Right renal cortex interstitium (tissue), 3 donors: ENCODE results near the gene MRPS18A. TPM values are rescaled to one million over a fixed set of nuclear protein-coding genes. Genes with fewer than 3 reads are reported as not detected.
"Not testable (repeated sequence)": the region's sequence is repeated elsewhere in the genome, so short reads cannot be mapped to it uniquely, and the experiment has no call there.

Source experiments
- DNase-seq, 3 donors: peaks; one replicate each; pipeline ENCODE4 v3.0.0-alpha.2; 2013; ENCODE audit warnings: low read depth in 3 of 3, low spot score in 2 of 3
- polyA plus RNA-seq, 3 donors: library from polyadenylated mRNA; unstranded; fragments of 120-200 nt; gene quantifications; one replicate each; pipeline ENCODE4 v1.2.1, GENCODE V29; 2013; ENCODE audit not compliant: insufficient read length in 3 of 3

Gene MRPS18A
- polyA plus RNA-seq, 3 donors: 45.4 to 48.6 (median 48.5) TPM

DNA sequence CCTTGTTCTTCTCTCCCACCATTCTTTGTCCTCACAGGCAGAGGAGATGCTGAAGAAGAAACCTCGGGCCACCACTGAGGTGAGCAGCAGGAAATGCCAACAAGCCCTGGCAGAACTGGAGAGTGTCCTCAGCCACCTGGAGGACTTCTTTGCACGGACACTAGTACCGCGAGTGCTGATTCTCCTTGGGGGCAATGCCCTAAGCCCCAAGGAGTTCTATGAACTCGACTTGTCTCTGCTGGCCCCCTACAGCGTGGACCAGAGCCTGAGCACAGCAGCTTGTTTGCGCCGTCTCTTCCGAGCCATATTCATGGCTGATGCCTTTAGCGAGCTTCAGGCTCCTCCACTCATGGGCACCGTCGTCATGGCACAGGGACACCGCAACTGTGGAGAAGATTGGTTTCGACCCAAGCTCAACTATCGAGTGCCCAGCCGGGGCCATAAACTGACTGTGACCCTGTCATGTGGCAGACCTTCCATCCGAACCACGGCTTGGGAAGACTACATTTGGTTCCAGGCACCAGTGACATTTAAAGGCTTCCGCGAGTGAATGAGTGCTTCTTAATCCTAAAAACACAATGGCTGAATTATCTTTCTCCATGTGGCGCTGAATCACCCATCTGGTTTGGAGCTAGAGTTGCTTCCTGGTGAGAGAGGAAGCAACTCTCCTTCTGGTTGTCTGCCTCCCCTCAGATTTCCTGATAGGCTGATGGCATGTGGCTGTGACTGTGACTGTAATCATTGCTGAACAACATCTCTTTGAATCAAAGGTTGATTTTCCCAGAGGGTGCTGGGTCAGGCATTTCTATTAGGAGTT is 47.4 kb downstream of the MRPS18A start:
- DNase-seq: no peak

DNA sequence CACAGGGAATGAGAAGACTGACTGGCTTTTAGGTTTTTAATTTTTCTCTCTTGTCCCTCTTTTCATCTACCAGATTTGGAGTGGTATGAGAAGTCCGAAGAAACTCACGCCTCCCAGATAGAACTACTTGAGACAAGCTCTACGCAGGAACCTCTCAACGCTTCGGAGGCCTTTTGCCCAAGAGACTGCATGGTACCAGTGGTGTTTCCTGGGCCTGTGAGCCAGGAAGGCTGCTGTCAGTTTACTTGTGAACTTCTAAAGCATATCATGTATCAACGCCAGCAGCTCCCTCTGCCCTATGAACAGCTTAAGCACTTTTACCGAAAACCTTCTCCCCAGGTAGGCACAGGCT is 51.3 kb downstream of the MRPS18A start:
- no peak for DNase-seq

DNA sequence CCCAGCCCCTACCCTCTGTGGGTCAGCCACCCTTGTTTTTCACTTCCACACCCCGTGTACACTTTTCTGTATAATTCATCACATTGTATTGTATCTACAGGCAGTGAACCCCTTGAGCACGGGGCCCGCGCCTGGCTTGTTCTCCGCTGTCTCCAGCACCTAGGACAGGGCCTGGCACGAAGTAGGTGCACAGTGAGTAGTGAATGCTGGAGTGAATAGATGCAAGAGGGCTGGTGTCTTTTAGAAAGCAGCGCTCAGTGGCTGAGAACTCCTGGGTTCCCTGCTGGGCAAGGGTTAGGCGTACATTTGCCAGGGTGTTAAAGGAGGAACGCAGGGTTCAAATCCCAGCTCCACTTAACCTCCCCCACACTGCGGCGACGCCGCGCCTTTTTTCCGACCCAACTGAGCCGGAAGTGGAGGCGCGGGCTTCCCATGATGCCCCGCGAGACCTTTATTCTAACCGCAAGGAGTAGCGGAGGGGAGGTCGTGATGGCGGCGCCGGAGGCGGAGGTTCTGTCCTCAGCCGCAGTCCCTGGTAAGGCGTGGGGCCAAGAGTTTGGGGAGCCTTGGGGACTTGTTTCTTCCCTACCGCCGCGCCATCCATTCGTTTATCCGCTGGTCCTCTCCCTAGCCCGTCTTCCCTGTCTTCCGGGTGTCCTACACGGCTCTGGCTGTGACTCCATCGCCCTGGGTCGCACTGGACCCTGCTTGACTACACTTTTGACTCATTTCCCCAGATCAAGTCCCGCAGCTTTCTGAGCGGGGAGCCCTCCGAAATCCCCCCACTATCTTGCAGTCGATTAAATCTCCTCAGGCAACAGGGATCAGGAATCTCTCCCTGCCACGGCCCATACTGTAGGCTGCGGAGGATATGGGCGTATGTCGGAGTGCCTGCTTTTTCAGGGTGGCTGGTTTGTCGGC is 51.9 kb downstream of the MRPS18A start, which contains the start of gene MAD2L1BP:
MAD2L1BP (plus strand) TSS at position 454 of the 921 bp plus-strand sequence; CDS start at position 490, 36 bp downstream.
- DNase-seq: peak in 2 of 3 donors; percentile 70 to 78

DNA sequence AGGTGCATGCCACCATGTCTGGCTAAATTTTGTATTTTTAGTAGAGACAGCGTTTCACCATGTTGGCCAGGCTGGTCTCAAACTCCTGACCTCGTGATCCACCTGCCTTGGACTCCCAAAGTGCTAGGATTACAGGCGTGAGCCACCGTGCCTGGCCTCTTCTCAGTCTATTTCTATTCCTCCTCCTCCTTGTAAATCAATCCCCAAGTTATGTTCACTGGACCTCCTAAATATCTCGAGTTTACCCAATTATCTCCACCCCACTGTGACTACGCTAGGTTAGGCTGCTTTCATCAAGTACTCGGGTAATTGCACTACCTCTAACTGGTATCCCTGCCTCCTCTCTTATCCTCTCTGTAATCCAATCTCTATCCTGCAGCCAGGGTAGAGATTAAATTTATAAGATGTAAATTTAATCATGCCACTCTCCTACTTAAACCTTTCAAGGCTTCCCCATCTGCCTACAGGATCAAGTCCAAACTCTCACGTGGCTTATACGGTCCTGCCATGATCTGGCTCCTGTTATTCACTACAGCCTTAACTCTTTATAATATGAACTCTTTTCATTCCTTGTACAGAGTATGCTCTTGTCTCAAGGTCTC is 52.8 kb downstream of the MRPS18A start:
- DNase-seq: no peak

DNA sequence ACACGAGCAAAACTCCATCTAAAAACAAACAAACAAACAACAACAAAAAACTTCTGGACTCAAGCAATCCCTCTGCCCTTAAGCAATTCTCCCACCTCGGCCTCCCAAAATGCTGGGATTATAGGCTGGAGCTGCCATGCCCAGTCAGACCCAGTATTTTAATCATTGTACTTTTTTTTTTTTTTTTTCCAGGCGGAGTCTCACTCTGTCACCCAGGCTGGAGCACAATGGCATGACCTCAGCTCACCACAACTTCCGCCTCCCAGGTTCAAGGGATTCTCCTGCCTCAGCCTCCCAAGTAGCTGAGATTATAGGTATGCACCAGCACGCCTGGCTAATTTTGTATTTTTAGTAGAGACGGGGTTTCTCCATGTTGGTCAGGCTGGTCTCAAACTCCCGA is 54.6 kb downstream of the MRPS18A start:
- DNase-seq: not testable (repeated sequence)

DNA sequence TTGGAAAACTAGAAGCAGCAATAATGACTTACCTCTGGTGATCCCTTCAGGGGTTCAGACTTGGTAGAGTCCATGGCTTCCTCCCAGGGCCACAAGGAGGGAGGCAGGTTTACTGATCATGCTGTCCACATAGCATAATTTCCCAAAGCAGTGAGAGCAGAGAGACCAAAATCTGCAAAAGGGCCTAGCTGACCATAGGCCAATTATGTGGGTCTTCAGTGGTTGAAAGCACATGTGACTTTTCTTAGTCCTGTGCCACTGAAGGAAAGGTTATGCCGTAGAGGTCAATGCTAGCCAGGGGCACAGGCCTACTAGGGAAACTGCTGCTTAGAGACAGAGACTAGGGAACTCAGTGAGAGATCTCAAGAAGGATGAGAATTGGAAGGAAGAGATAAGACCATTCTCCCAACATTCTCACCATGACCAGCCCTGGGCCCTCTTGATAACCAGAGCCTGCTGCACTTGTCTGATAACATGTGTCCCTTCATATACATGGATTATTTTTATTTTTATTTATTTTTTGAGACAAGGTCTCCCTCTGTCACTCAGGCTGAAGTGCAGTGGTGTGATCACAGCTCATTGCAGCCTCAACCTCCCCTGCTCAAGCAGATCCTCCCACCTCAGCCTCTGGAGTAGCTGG is 56.5 kb downstream of the MRPS18A start:
- no peak for DNase-seq

DNA sequence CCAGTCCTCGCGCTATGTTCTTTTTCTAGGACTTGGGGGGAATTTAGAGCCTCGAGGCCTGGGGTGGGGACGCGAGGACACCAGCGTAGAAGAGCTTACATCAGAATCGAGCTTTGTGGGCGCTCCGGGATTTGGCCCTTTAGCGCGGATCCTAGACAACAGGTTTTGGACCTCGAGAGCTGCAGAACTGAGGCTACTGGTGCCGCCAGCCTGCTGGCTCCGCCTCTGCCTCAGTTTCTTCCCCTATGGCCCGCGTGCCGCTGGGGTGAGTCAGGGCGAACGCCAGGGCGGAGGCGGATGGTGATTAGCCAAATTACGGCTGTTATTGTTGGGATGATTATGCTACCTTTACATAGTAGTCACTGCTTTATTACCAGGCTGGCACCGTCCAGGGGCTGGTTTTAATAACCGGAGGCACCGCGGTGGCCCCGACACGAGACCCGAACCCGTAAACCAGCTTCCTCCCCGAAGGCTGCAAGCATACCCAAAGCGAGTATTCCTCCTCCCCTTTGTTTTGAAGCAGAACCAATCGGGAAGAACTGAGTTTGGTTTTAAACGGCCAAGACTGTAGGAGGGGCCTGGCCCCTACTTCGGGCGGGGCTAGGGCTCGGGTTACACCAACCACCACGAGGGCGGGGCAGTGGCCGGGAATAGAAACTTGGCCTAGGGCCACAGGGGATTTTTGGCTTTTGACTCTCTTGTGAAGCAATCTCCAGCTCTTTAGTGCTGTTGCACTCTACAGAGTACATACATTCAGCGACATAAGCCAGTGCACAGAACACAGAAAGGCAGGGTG is 57.9 kb downstream of the MRPS18A start:
- DNase-seq: peak in 2 of 3 donors; percentile 93

DNA sequence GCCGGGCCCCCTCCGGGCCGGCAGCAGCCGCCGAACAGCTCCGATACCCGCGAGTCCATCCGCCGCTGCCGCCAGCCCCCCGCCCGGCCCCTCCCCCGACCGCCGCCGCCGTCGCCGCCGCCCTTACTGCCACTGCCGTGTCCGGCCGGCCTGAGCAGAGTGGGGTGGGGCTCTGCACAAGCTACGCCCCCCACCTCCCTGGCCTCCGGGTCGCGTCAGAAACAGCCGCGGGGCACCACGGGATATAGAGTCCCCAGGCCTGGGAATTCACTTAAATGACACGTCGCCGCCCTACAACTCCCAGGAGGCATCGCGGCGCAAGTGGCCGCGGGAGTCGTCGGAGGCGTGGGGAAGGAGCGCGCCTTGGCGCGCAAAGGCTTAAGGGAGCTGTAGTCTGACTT is 58.5 kb downstream of the MRPS18A start, which contains the start of gene GTPBP2:
GTPBP2 (minus strand) TSS at position 161 of the 401 bp plus-strand sequence; CDS start at position 59, 102 bp downstream.
- DNase-seq: peak in 2 of 3 donors; percentile 96 to 97

DNA sequence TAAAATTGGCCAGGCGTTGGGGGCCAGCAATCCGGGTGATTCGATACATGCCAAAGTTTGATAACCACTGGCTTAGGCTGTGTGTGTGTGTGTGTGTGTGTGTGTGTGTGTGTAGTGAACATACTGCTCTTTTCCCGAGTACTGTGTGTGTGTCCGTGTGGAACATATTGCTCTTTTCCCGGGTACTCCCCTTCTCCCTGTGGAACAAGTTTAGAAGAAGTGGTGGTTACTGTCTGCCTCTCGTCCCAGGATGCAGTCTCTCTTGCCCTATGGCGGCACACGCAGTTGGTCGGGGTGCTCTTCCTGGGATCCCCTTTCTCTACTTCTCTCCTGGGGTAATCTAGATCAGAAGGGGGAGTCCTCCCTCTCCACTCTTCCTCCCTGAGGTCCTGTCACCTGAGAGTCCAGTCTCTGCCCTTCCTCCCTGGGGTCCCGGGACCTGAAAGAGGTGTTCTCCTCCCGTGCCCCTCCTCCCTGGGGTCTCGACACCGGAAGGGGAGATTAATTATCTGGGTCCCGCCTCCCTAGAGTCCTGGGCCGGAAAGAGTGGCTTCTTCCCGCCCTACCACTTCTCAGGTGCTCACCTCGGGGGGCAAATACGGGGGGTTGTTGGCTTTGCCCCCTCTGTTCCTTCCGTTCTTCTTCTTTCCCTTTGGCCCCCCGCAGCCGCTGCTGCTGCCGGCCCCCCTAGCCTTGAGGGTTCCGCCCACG is 59.0 kb downstream of the MRPS18A start:
- DNase-seq: peak in 2 of 3 donors; percentile 48 to 57

DNA sequence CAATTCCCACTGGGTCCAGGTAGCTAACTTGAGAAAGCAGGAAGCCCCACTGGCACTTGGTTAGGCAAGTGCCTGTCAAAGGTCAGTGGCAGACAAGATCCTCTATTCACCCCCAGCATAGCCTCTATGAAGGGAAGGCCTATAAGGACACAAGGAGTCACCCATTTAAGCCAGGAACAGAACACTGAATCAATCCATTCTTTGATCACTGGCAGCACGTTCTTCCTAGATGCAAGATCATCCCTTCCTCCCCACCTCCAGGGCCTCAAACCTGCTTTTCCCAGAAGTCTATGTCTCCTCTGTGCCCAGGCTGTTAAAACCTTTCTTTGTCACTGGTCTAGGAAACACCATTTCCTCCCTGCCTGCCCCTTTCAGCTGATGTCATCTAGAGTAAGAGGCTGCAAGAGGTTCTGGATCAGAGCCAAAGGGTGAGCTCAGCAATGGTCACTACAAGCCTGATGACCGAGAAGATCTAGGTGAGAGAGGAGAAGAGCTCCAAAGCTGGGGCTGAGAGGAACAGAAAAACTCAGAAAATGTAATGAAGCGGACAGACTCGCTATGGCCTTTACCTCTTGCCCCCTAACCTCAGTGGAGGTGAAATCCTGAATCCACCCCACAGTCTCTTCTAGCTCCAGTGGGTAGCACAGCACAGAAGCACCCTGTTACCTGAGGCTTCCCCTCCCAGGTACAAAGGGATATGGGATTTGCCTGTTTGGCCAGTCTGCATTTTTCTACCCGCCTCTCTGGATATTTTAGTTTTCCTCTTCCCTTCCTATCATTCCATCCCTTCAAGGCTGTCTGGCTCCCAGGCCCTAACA is 60.4 kb downstream of the MRPS18A start:
- DNase-seq: peak in 1 of 3 donors; percentile 24

DNA sequence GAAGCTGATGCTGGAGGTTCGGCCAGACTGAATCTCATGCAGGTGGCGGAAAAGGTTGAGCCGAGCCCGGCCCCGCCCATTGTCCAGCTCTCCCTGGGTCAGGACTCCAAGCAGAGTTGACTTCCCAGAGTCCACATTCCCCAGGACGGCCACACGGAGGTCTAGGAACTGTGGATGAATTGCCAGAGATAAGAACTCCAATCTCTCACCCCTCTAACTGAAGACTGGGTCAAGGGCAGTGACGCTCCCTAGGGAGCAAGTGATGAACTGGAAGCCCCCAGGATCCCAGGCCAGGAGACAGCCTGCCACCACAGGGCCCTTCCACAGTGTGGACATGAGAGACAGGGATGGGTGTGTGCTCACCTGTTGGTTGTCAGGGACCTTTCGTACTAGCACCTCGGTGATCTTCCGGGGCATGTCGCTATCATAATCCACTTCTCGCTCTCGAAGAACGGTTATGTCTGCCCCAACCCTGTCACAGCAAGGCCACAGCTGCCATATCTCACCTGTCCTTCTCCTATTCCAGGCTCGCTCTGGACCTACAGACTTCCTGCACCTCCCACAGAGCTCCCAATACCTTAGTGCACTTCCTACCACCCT is 62.1 kb downstream of the MRPS18A start:
- DNase-seq: no peak

DNA sequence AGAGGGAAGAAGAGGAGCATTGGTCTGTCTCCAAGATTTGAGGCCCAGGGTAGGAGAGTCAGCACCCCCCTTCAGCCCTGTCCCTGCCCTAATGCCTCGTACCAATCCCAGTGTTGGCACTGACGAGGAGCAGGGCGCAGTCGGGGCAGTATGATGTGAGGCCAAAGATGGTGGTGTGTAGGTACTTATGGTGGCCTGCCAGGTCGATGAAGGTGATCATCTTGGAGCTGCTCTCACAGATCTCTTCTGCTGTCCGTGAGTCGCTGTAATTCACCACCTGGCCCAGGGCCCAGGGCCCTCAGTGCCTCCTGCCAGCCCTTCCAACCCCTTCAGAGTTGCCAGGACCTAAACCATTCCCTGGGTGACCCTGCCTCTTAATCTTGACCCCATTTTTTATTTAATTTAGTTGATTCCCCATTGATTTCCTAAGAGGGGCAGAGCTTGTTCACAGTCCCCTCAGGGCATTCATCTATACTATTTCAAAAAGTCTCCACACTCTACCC is 62.8 kb downstream of the MRPS18A start:
- DNase-seq: no peak

DNA sequence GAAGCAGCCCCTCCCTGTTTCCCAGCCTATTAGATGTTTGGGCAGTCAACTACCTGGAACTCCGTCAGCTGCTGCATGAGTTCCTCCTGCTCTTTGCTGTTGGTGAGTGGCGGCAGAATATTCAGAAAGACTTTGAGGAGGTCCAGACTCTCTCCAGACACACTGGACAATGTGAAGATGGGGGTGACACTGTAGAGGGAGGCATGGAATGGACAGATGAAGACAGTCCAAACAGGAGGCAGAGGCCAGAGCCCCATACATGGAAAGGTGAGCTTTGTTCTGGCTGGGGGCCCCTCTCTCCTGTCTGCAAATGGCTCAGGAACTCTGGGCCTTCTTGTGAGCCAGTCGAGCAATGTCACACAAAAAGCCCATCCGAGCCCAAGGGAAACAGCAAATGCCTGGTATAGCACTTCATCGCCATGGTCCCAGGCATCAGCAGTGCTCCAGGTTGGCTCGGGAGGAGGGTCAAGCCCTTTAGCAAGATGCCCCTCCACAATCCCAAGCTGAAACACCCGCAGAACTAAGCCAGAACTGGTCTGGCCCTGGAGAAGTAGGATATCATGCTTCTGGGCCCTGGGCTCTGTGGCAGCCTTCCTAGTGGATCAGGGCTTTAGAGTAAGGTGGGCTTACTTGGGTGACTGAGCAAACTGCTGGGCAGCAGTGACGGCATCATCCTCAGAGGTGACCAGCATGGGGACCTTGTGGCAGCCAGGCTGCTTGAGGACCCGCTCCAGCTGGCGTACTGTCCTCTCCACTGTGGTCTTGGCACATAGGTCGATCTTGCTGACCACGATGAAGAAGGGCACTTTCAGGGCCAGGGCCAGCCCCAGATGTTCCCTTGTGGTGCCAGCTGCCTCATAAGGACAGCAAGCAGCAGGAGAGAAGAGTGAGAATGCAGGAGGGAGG is 63.5 kb downstream of the MRPS18A start:
- no peak for DNase-seq

DNA sequence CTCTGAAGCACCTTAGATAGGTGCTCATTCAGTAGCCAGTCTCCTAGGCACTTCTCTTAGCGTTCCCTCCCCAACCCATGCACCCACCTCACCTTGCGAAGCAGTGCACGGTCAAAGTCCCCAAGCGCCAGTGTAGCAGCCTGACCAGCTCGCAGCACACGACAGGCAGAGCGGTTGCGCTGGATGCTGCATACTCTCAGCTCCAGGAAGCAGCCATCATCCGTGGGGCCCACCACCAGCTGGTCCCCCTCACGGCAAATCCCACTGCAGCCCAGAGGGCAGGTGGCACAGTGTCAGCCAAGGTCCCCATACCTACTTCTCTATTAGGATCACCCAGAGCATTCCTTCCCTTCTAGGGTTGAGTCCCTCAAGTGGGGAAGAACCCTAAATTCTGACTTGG is 65.0 kb downstream of the MRPS18A start:
- DNase-seq: no peak

DNA sequence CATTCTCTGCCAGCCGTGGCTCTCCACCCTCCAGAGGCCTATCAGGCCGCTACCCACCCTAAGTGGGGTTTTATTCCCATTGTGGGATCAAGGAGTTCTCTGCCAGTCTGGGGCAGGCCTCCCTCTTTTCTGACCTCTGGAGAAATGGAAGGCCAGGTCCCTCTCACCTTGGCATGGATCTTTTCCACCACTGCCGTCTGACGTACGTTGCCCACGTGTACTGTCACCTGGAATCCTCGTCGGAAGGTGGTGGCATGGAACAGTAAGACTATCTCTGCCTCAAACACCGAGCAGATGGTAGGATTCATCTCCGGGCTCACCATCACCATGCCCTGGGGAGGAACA is 65.8 kb downstream of the MRPS18A start:
- no peak for DNase-seq
